ENCODE measurements around the gene CCL4L2.

GRCh38 chr17:36197387-36197703 is 13.5 kb upstream of the CCL4L2 start:
- TF ChIP-seq CTCF (IDR thresholded peaks at IDR 0.05; ENCODE audit: low read length) (no peak), EZH2 (IDR thresholded peaks at IDR 0.05; ENCODE audit: borderline replicate concordance, low read length) (no peak)
